GM18951 (cell line): ENCODE results near the gene CCDC80.

Experiments
- POLR2A ChIP-seq: IDR thresholded peaks from 4 replicates; pipeline ENCODE4 v1.6.1; 2011; ENCODE audit warnings: mild to moderate bottlenecking; ENCODE audit not compliant: insufficient read length, insufficient read depth; ENCODE audit errors: extremely low read depth
- in situ Hi-C: fragments of 300-500 bp; cut with MboI; formaldehyde crosslinking; loops from one replicate; pipeline ENCODE4 v1.12.0; 2022; ENCODE audit warnings: low sequenced_read_pairs, mixed read lengths, inconsistent platforms; ENCODE audit not compliant: unreplicated experiment

Gene CCDC80

GRCh38 chr3:112640930-112641801 lies at the start of gene CCDC80:
TSS of gene CCDC80 (minus strand) at chr3:112641143. CDS start at chr3:112639905, 1,238 bp downstream.
- in situ Hi-C loops: loop anchor here (10.0 to 25.0 kb wide), 2 partner anchors 334 to 646 kb away; partner anchors contain the start of gene CD200R1
- no peak for TF ChIP-seq POLR2A

- no peak for TF ChIP-seq POLR2A
- in situ Hi-C loops: no loop called here
Observed at GRCh38 chr3:112689989-112690388, 49.0 kb upstream of the CCDC80 start.

GRCh38 chr3:112689385-112689784 lies 48.4 kb upstream of the CCDC80 start:
- no peak for TF ChIP-seq POLR2A
- in situ Hi-C loops: no loop called here

GRCh38 chr3:112688819-112689218 lies 47.9 kb upstream of the CCDC80 start:
- TF ChIP-seq POLR2A: no peak
- in situ Hi-C loops: no loop called here

GRCh38 chr3:112688085-112688769 lies 47.3 kb upstream of the CCDC80 start:
- in situ Hi-C loops: no loop called here
- no peak for TF ChIP-seq POLR2A

- no peak for TF ChIP-seq POLR2A
- in situ Hi-C loops: no loop called here
Observed at GRCh38 chr3:112687616-112688015, 46.7 kb upstream of the CCDC80 start.

GRCh38 chr3:112687211-112687610 lies 46.3 kb upstream of the CCDC80 start:
- in situ Hi-C loops: no loop called here
- TF ChIP-seq POLR2A: no peak

GRCh38 chr3:112685956-112686799 lies 45.2 kb upstream of the CCDC80 start:
- TF ChIP-seq POLR2A: no peak

GRCh38 chr3:112685420-112685819 lies 44.5 kb upstream of the CCDC80 start:
- no peak for TF ChIP-seq POLR2A
- in situ Hi-C loops: no loop called here

More at GRCh38 chr3:112685956-112686799, 45.2 kb upstream of the CCDC80 start:
- in situ Hi-C loops: no loop called here

- in situ Hi-C loops: no loop called here
- TF ChIP-seq POLR2A: no peak
Observed at GRCh38 chr3:112682361-112682760, 41.4 kb upstream of the CCDC80 start.

GRCh38 chr3:112681822-112682325 lies 40.9 kb upstream of the CCDC80 start:
- in situ Hi-C loops: no loop called here

GRCh38 chr3:112676659-112677234 lies 35.8 kb upstream of the CCDC80 start:
- in situ Hi-C loops: no loop called here
- no peak for TF ChIP-seq POLR2A

More at GRCh38 chr3:112681822-112682325, 40.9 kb upstream of the CCDC80 start:
- TF ChIP-seq POLR2A: no peak
